HepG2 (cell line): ENCODE measurements around the gene VAMP8. TPM values are rescaled to one million over a fixed set of nuclear protein-coding genes. Genes with fewer than 3 reads are reported as not detected.

Experiments used
- ARNT2 ChIP-seq: sonication (generic); formaldehyde crosslinking; IDR thresholded peaks from 2 replicates; pipeline ENCODE4 v1.8.0; 2022; ENCODE audit warnings: mild to moderate bottlenecking, low read depth, missing genetic modification reagents, moderate library complexity
- DR1 ChIP-seq: sonication (generic); formaldehyde crosslinking; IDR thresholded peaks from 2 replicates; pipeline ENCODE4 v1.8.0; 2021; ENCODE audit warnings: mild to moderate bottlenecking, missing genetic modification reagents, inconsistent platforms
- HOXA3 ChIP-seq: sonication (generic); formaldehyde crosslinking; IDR thresholded peaks from 2 replicates; pipeline ENCODE4 v1.5.0; 2020; ENCODE audit warnings: missing genetic modification reagents
- MBNL3 ChIP-seq: fragments of 250-450 bp; sonication (Bioruptor Pico); conservative IDR thresholded peaks from 2 replicates; pipeline ENCODE4 v1.8.0; 2022; ENCODE audit warnings: mild to moderate bottlenecking, inconsistent platforms
- MXD4 ChIP-seq: IDR thresholded peaks from 2 replicates; pipeline ENCODE4 v1.6.1; 2016; ENCODE audit warnings: mild to moderate bottlenecking, missing biosample characterization, missing genetic modification reagents
- NCOA1 ChIP-seq: sonication (generic); formaldehyde crosslinking; IDR thresholded peaks from 2 replicates; pipeline ENCODE4 v1.9.0; 2021; ENCODE audit warnings: missing genetic modification reagents
- NPAS2 ChIP-seq: sonication (generic); formaldehyde crosslinking; IDR thresholded peaks from 2 replicates; pipeline ENCODE4 v1.8.0; 2022; ENCODE audit warnings: mild to moderate bottlenecking, missing genetic modification reagents, borderline replicate concordance
- REXO4 ChIP-seq: sonication (generic); formaldehyde crosslinking; IDR thresholded peaks from 2 replicates; pipeline ENCODE4 v1.8.0; 2022; ENCODE audit warnings: missing genetic modification reagents, mild to moderate bottlenecking, borderline replicate concordance
- RNF2 ChIP-seq: fragments of 450-650 bp; conservative IDR thresholded peaks from 2 replicates; pipeline ENCODE4 v1.6.1; 2016; ENCODE audit warnings: low read depth
- THYN1 ChIP-seq: sonication (generic); formaldehyde crosslinking; IDR thresholded peaks from 2 replicates; pipeline ENCODE4 v1.8.1; 2023; ENCODE audit warnings: low read depth, mild to moderate bottlenecking, moderate library complexity, missing genetic modification reagents, borderline replicate concordance
- XRCC5 ChIP-seq: fragments of 200-400 bp; formaldehyde crosslinking; optimal IDR thresholded peaks from 2 replicates; pipeline ENCODE3; 2017; ENCODE audit warnings: mild to moderate bottlenecking, low read length
- ZFP82 ChIP-seq: sonication (generic); formaldehyde crosslinking; IDR thresholded peaks from 2 replicates; pipeline ENCODE4 v1.5.1; 2020; ENCODE audit warnings: mild to moderate bottlenecking, missing genetic modification reagents, borderline replicate concordance
- ZKSCAN8 ChIP-seq: IDR thresholded peaks from 2 replicates; pipeline ENCODE4 v1.6.1; 2016; ENCODE audit warnings: borderline replicate concordance, missing genetic modification reagents, missing compliant biosample characterization
- ZNF441 ChIP-seq: sonication (generic); formaldehyde crosslinking; IDR thresholded peaks from 2 replicates; pipeline ENCODE4 v1.7.0; 2021; ENCODE audit warnings: missing genetic modification reagents, borderline replicate concordance
- ZNF567 ChIP-seq: sonication (generic); formaldehyde crosslinking; IDR thresholded peaks from 2 replicates; pipeline ENCODE4 v1.8.1; 2023; ENCODE audit warnings: mild to moderate bottlenecking, missing genetic modification reagents, borderline replicate concordance
- ZNF83 ChIP-seq: sonication (generic); formaldehyde crosslinking; IDR thresholded peaks from 2 replicates; pipeline ENCODE4 v1.4.0; 2020; ENCODE audit warnings: missing genetic modification reagents, mild to moderate bottlenecking, borderline replicate concordance
- ZSCAN12 ChIP-seq: sonication (generic); formaldehyde crosslinking; IDR thresholded peaks from 2 replicates; pipeline ENCODE4 v1.9.0; 2021; ENCODE audit warnings: mild to moderate bottlenecking, missing genetic modification reagents
- polyA plus RNA-seq, 8 experiments: library from polyadenylated mRNA; depleted of rRNA in 3 of 8; stranded (reverse) in 7 of 8; unstranded in 1 of 8; fragments of >200 nt; fragmentation: Illumina TruSeq in 4 of 8; extraction: Trizol in 4 of 8; gene quantifications; 2 replicates each; pipeline versions ENCODE4 v1.2.1 to v1.2.3, GENCODE V29; 2011 to 2016; ENCODE audit warnings: low read depth in 4 of 8, missing spikeins in 1 of 8, mixed read lengths in 1 of 8; ENCODE audit not compliant: insufficient read depth in 1 of 8
- total RNA-seq, 5 experiments: library from RNA; depleted of rRNA; stranded (reverse); fragments of >200 nt; fragmentation: Illumina TruSeq; extraction: Trizol; gene quantifications; 2 replicates each; pipeline ENCODE4 v1.2.3, GENCODE V29; 2016; ENCODE audit warnings: low read depth in 1 of 5
- TF ChIP-seq, protein P1 (sequence below): sonication (generic); formaldehyde crosslinking; IDR thresholded peaks from 2 replicates; pipeline ENCODE4 v1.5.1; 2020; ENCODE audit warnings: mild to moderate bottlenecking, missing genetic modification reagents
- TF ChIP-seq, protein P2 (sequence below): sonication (generic); formaldehyde crosslinking; IDR thresholded peaks from 2 replicates; pipeline ENCODE4 v1.4.0; 2020; ENCODE audit warnings: missing genetic modification reagents, low read depth, mild to moderate bottlenecking, borderline replicate concordance
- TF ChIP-seq, protein P3 (sequence below): sonication (generic); formaldehyde crosslinking; IDR thresholded peaks from 2 replicates; pipeline ENCODE4 v1.4.0; 2020; ENCODE audit warnings: mild to moderate bottlenecking, missing genetic modification reagents
- TF ChIP-seq, protein P4 (sequence below): IDR thresholded peaks from 2 replicates; pipeline ENCODE4 v1.6.1; 2018; ENCODE audit warnings: missing genetic modification reagents
- TF ChIP-seq, protein P5 (sequence below): IDR thresholded peaks from 2 replicates; pipeline ENCODE4 v1.6.1; 2018; ENCODE audit warnings: missing genetic modification reagents, mild to moderate bottlenecking, missing compliant biosample characterization

Gene VAMP8
- total and polyA plus RNA-seq, 2 of the 13 experiments (the other 11 are each of a cell fraction or from before 2014, with no cell fraction given) = 83.3 to 157 TPM

DNA sequence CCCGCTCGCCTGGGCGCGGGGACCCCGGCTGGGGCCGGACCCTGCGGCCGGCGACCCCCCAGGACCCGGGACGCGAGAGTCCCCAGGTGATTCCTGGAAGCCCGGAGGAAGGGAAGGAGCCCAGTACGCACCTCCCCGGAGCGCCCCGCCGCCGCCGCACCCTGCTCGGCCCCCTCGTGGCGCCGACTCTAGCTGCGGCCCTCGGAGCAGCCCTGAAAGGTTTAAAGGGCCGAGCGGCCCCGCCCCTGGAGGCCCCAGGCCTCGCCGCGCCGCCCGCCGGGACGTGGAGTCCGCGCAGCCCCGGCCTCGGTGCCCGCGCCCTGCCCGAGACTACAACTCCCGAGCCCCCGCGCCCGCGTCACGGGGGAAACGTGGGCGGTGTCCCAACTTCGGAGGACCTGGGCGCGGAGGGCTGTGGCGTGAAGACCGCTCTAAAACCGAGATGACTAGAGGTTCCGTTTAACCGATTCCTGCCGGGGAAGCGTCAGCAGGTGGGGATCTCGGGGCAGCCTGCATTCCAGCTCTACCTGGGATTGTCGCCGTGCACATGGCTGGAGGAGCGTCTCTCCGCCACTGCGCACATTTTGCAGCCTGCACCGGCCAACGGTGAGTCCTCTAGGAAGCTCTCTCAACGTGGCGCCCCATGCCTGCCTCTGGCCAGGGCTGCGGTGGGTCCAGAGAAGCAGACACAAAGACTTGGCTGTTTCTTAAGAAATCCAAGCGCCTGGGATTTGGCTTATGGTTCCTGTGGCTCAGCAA is 25.3 kb downstream of the VAMP8 start, which contains the start of gene TMEM150A (continued):
- TF ChIP-seq REXO4 (CRISPR knock-in tag) (no peak), XRCC5 (peak; percentile 74), ZNF567 (CRISPR knock-in tag) (peak; percentile 51; the same call in 1 of the 2 replicates), NCOA1 (peak; percentile 73; the same call in 1 of the 2 replicates), THYN1 (no peak), RNF2 (peak; percentile 0; the same call in 1 of the 2 replicates), ZNF83 (peak; percentile 67; the same call in 1 of the 2 replicates), ZKSCAN8 (CRISPR knock-in tag) (no peak), DR1 (CRISPR knock-in tag) (peak; percentile 87; the same call in 1 of the 2 replicates), HOXA3 (CRISPR knock-in tag) (peak; percentile 70; the same call in 1 of the 2 replicates), NPAS2 (CRISPR knock-in tag) (no peak), ZFP82 (peak; percentile 62; the same call in 1 of the 2 replicates), ZSCAN12 (CRISPR knock-in tag) (no peak; the same call in 1 of the 2 replicates), ZNF441 (CRISPR knock-in tag) (0 out of 2 replicates have a peak, but pooled peaks have one; percentile 13), MBNL3 (CRISPR knock-in tag) (no peak), ARNT2 (CRISPR knock-in tag) (peak; percentile 96), MXD4 (CRISPR knock-in tag) (peak; percentile 45)
- TF ChIP-seq, protein P1, sequence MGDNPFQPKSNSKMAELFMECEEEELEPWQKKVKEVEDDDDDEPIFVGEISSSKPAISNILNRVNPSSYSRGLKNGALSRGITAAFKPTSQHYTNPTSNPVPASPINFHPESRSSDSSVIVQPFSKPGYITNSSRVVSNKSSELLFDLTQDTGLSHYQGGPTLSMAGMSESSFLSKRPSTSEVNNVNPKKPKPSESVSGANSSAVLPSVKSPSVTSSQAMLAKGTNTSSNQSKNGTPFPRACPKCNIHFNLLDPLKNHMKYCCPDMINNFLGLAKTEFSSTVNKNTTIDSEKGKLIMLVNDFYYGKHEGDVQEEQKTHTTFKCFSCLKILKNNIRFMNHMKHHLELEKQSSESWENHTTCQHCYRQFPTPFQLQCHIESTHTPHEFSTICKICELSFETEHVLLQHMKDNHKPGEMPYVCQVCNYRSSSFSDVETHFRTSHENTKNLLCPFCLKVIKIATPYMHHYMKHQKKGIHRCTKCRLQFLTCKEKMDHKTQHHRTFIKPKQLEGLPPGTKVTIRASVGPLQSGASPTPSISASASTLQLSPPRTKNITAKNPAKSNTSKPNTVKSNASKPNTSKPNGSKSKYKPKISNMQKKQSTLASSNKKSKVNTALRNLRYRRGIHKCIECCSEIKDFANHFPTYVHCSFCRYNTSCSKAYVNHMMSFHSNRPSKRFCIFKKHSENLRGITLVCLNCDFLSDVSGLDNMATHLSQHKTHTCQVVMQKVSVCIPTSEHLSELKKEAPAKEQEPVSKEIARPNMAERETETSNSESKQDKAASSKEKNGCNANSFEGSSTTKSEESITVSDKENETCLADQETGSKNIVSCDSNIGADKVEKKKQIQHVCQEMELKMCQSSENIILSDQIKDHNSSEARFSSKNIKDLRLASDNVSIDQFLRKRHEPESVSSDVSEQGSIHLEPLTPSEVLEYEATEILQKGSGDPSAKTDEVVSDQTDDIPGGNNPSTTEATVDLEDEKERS (CRISPR knock-in tag) = peak; percentile 43; the same call in 1 of the 2 replicates
- TF ChIP-seq, protein P2, sequence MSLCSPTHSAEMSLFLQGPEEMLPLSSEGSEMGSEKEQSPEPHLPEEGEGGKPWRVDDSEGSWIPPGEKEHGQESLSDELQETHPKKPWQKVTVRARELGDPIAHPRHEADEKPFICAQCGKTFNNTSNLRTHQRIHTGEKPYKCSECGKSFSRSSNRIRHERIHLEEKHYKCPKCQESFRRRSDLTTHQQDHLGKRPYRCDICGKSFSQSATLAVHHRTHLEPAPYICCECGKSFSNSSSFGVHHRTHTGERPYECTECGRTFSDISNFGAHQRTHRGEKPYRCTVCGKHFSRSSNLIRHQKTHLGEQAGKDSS (CRISPR knock-in tag) = no peak
- TF ChIP-seq, protein P3, sequence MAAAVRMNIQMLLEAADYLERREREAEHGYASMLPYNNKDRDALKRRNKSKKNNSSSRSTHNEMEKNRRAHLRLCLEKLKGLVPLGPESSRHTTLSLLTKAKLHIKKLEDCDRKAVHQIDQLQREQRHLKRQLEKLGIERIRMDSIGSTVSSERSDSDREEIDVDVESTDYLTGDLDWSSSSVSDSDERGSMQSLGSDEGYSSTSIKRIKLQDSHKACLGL = peak; percentile 95
- TF ChIP-seq, protein P4, sequence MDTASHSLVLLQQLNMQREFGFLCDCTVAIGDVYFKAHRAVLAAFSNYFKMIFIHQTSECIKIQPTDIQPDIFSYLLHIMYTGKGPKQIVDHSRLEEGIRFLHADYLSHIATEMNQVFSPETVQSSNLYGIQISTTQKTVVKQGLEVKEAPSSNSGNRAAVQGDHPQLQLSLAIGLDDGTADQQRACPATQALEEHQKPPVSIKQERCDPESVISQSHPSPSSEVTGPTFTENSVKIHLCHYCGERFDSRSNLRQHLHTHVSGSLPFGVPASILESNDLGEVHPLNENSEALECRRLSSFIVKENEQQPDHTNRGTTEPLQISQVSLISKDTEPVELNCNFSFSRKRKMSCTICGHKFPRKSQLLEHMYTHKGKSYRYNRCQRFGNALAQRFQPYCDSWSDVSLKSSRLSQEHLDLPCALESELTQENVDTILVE (CRISPR knock-in tag) = peak; percentile 36; the same call in 1 of the 2 replicates
- TF ChIP-seq, protein P5, sequence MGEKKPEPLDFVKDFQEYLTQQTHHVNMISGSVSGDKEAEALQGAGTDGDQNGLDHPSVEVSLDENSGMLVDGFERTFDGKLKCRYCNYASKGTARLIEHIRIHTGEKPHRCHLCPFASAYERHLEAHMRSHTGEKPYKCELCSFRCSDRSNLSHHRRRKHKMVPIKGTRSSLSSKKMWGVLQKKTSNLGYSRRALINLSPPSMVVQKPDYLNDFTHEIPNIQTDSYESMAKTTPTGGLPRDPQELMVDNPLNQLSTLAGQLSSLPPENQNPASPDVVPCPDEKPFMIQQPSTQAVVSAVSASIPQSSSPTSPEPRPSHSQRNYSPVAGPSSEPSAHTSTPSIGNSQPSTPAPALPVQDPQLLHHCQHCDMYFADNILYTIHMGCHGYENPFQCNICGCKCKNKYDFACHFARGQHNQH (CRISPR knock-in tag) = peak; percentile 29; the same call in 1 of the 2 replicates
